ENCODE data around the gene MS4A14.

MS4A14 gene

DNA sequence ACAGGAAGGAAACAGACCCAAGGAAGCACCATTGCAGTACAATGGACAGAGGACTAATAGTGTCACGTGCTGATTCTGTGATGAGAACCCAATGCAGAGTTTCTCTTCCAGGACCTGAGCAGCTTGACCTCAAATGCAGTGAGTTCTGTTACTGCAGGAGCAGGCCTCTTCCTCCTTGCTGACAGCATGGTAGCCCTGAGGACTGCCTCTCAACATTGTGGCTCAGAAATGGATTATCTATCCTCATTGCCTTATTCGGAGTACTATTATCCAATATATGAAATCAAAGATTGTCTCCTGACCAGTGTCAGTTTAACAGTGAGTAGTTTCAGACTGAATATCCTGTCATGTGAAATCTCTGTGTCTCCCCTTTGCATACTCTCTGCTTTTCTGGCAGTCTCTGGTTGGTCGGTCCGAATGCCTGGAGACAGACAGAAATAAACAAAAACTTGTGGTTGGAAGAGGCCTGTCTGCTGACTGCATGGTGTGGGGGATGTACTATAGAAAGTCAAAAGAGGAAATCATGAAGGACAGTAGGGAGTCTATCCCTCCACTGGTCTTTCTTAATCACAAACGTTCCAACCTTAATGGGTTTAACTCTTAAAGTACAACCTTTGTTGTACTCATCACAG, 6.9 kb upstream of the MS4A14 start:
- Histone ChIP-seq H3K36me3 (ENCODE audit: control insufficient read depth in 2 of 2, insufficient read depth in 2 of 2, low read length in 2 of 2) (no peaks in the 10 kb centered on the region), H3K27me3 (ENCODE audit: control insufficient read depth in 1 of 2, insufficient read depth in 2 of 2, low read length in 2 of 2) (no peaks in the 10 kb centered on the region), H3K9ac (ENCODE audit: low read length in 2 of 2) (no peak overlapping the region), H3K4me3 (ENCODE audit: low read length in 2 of 2) (no peak overlapping the region), H3K9me3 (ENCODE audit: control insufficient read depth in 2 of 2, low read length in 2 of 2) (no peaks in the 10 kb centered on the region), H3K27ac (ENCODE audit: low read length) (no peak overlapping the region), H3K4me1 (ENCODE audit: control insufficient read depth, insufficient read depth, low read length) (no peaks in the 10 kb centered on the region)

- no peak overlapping the region for H3K9ac ChIP-seq (ENCODE audit: low read length in 2 of 2)
- no peaks in the 10 kb centered on the region for H3K27me3 ChIP-seq (ENCODE audit: control insufficient read depth in 1 of 2, insufficient read depth in 2 of 2, low read length in 2 of 2)
- no peaks in the 10 kb centered on the region for H3K9me3 ChIP-seq (ENCODE audit: control insufficient read depth in 2 of 2, low read length in 2 of 2)
- H3K4me1 ChIP-seq (ENCODE audit: control insufficient read depth, insufficient read depth, low read length): no peaks in the 10 kb centered on the region
- H3K4me3 ChIP-seq (ENCODE audit: low read length in 2 of 2): no peak overlapping the region
- no peak overlapping the region for H3K27ac ChIP-seq (ENCODE audit: low read length)
- H3K36me3 ChIP-seq (ENCODE audit: control insufficient read depth in 2 of 2, insufficient read depth in 2 of 2, low read length in 2 of 2): no peaks in the 10 kb centered on the region
Measured at GRCh38 chr11:60390419-60390818, 5.8 kb upstream of the MS4A14 start.

DNA sequence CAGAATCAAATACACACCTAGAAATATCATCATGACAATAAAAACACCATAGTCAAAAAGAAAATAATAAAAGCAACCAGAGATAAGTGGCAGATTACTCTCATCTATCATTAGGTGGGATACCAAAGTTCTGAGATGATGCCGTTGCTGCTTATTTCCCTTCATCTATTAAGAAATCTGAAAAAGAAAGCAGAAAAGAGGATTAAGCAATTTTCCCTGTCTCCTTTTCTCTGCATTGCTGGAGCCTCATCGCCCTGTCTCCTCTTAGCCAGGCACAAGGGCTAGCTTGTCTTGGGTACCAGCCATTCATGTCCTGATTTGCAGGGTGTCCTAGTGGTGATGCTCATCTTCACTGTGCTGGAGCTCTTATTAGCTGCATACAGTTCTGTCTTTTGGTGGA, 3.9 kb upstream of the MS4A14 start:
- H3K4me1 ChIP-seq (ENCODE audit: control insufficient read depth, insufficient read depth, low read length): no peaks in the 10 kb centered on the region
- H3K36me3 ChIP-seq (ENCODE audit: control insufficient read depth in 2 of 2, insufficient read depth in 2 of 2, low read length in 2 of 2): no peaks in the 10 kb centered on the region
- H3K9ac ChIP-seq (ENCODE audit: low read length in 2 of 2): no peak overlapping the region
- H3K27me3 ChIP-seq (ENCODE audit: control insufficient read depth in 1 of 2, insufficient read depth in 2 of 2, low read length in 2 of 2): no peaks in the 10 kb centered on the region
- no peaks in the 10 kb centered on the region for H3K9me3 ChIP-seq (ENCODE audit: control insufficient read depth in 2 of 2, low read length in 2 of 2)
- H3K4me3 ChIP-seq (ENCODE audit: low read length in 2 of 2): no peak overlapping the region
- no peak overlapping the region for H3K27ac ChIP-seq (ENCODE audit: low read length)

DNA sequence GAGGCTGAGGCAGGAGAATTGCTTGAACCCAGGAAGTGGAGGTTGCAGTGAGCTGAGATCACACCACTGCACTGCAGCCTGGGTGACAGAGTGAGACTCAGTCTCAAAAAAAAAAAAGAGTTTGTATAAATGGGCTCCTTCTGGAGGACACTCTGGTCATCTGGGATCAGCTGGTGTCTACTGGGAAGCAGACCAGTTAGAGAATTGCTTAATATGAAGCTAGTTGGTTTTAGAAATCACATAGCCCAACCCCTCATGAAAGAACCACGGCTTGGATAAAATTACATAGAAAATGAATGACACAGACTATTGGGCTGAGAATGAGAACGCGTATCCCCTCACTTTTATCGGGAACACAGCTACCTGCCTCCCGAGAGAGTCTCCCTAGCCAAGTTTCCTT, 3.2 kb upstream of the MS4A14 start:
- H3K27ac ChIP-seq (ENCODE audit: low read length): no peak overlapping the region
- H3K4me1 ChIP-seq (ENCODE audit: control insufficient read depth, insufficient read depth, low read length): no peaks in the 10 kb centered on the region
- no peaks in the 10 kb centered on the region for H3K36me3 ChIP-seq (ENCODE audit: control insufficient read depth in 2 of 2, insufficient read depth in 2 of 2, low read length in 2 of 2)

GRCh38 chr11:60394666-60395380, 1.4 kb upstream of the MS4A14 start:
- H3K27ac ChIP-seq (ENCODE audit: low read length): no peak overlapping the region
- no peak overlapping the region for H3K9ac ChIP-seq (ENCODE audit: low read length in 2 of 2)
- H3K9me3 ChIP-seq (ENCODE audit: control insufficient read depth in 2 of 2, low read length in 2 of 2): no peaks in the 10 kb centered on the region
- H3K4me1 ChIP-seq (ENCODE audit: control insufficient read depth, insufficient read depth, low read length): no peaks in the 10 kb centered on the region
- H3K4me3 ChIP-seq (ENCODE audit: low read length in 2 of 2): no peak overlapping the region
- no peaks in the 10 kb centered on the region for H3K27me3 ChIP-seq (ENCODE audit: control insufficient read depth in 1 of 2, insufficient read depth in 2 of 2, low read length in 2 of 2)
- no peaks in the 10 kb centered on the region for H3K36me3 ChIP-seq (ENCODE audit: control insufficient read depth in 2 of 2, insufficient read depth in 2 of 2, low read length in 2 of 2)

More for the DNA sequence above, 3.2 kb upstream of the MS4A14 start:
- H3K27me3 ChIP-seq (ENCODE audit: control insufficient read depth in 1 of 2, insufficient read depth in 2 of 2, low read length in 2 of 2): no peaks in the 10 kb centered on the region
- no peak overlapping the region for H3K9ac ChIP-seq (ENCODE audit: low read length in 2 of 2)
- H3K9me3 ChIP-seq (ENCODE audit: control insufficient read depth in 2 of 2, low read length in 2 of 2): no peaks in the 10 kb centered on the region
- H3K4me3 ChIP-seq (ENCODE audit: low read length in 2 of 2): no peak overlapping the region

GRCh38 chr11:60396799-60397198, 540 bp downstream of the MS4A14 start:
- Histone ChIP-seq H3K4me1 (ENCODE audit: control insufficient read depth, insufficient read depth, low read length) (no peaks in the 10 kb centered on the region), H3K9ac (ENCODE audit: low read length in 2 of 2) (no peak overlapping the region), H3K9me3 (ENCODE audit: control insufficient read depth in 2 of 2, low read length in 2 of 2) (no peaks in the 10 kb centered on the region), H3K4me3 (ENCODE audit: low read length in 2 of 2) (no peak overlapping the region), H3K27ac (ENCODE audit: low read length) (no peak overlapping the region), H3K27me3 (ENCODE audit: control insufficient read depth in 1 of 2, insufficient read depth in 2 of 2, low read length in 2 of 2) (no peaks in the 10 kb centered on the region), H3K36me3 (ENCODE audit: control insufficient read depth in 2 of 2, insufficient read depth in 2 of 2, low read length in 2 of 2) (no peaks in the 10 kb centered on the region)

GRCh38 chr11:60420015-60420414, 23.8 kb downstream of the MS4A14 start:
- Histone ChIP-seq H3K4me3 (ENCODE audit: low read length in 2 of 2) (no peak overlapping the region), H3K9ac (ENCODE audit: low read length in 2 of 2) (no peak overlapping the region), H3K36me3 (ENCODE audit: control insufficient read depth in 2 of 2, insufficient read depth in 2 of 2, low read length in 2 of 2) (no peaks in the 10 kb centered on the region), H3K27ac (ENCODE audit: low read length) (no peak overlapping the region), H3K27me3 (ENCODE audit: control insufficient read depth in 1 of 2, insufficient read depth in 2 of 2, low read length in 2 of 2) (no peaks in the 10 kb centered on the region), H3K4me1 (ENCODE audit: control insufficient read depth, insufficient read depth, low read length) (no peaks in the 10 kb centered on the region), H3K9me3 (ENCODE audit: control insufficient read depth in 2 of 2, low read length in 2 of 2) (no peaks in the 10 kb centered on the region)

GRCh38 chr11:60422609-60423008, 26.4 kb downstream of the MS4A14 start:
- Histone ChIP-seq H3K36me3 (ENCODE audit: control insufficient read depth in 2 of 2, insufficient read depth in 2 of 2, low read length in 2 of 2) (no peaks in the 10 kb centered on the region), H3K27me3 (ENCODE audit: control insufficient read depth in 1 of 2, insufficient read depth in 2 of 2, low read length in 2 of 2) (no peaks in the 10 kb centered on the region), H3K27ac (ENCODE audit: low read length) (no peak overlapping the region), H3K9ac (ENCODE audit: low read length in 2 of 2) (no peak overlapping the region), H3K4me1 (ENCODE audit: control insufficient read depth, insufficient read depth, low read length) (no peaks in the 10 kb centered on the region), H3K4me3 (ENCODE audit: low read length in 2 of 2) (no peak overlapping the region), H3K9me3 (ENCODE audit: control insufficient read depth in 2 of 2, low read length in 2 of 2) (no peaks in the 10 kb centered on the region)

- no peaks in the 10 kb centered on the region for H3K27me3 ChIP-seq (ENCODE audit: control insufficient read depth in 1 of 2, insufficient read depth in 2 of 2, low read length in 2 of 2)
- no peaks in the 10 kb centered on the region for H3K9me3 ChIP-seq (ENCODE audit: control insufficient read depth in 2 of 2, low read length in 2 of 2)
- H3K4me3 ChIP-seq (ENCODE audit: low read length in 2 of 2): no peak overlapping the region
- H3K36me3 ChIP-seq (ENCODE audit: control insufficient read depth in 2 of 2, insufficient read depth in 2 of 2, low read length in 2 of 2): no peaks in the 10 kb centered on the region
- H3K27ac ChIP-seq (ENCODE audit: low read length): no peak overlapping the region
- H3K9ac ChIP-seq (ENCODE audit: low read length in 2 of 2): no peak overlapping the region
- no peaks in the 10 kb centered on the region for H3K4me1 ChIP-seq (ENCODE audit: control insufficient read depth, insufficient read depth, low read length)
Measured at GRCh38 chr11:60428517-60428916, 32.3 kb downstream of the MS4A14 start.

- Histone ChIP-seq H3K27me3 (ENCODE audit: control insufficient read depth in 1 of 2, insufficient read depth in 2 of 2, low read length in 2 of 2) (no peaks in the 10 kb centered on the region), H3K4me1 (ENCODE audit: control insufficient read depth, insufficient read depth, low read length) (no peaks in the 10 kb centered on the region), H3K27ac (ENCODE audit: low read length) (no peak within 1 kb of the TSS), H3K36me3 (ENCODE audit: control insufficient read depth in 2 of 2, insufficient read depth in 2 of 2, low read length in 2 of 2) (no peaks in the 10 kb centered on the region), H3K9ac (ENCODE audit: low read length in 2 of 2) (no peak within 1 kb of the TSS), H3K9me3 (ENCODE audit: control insufficient read depth in 2 of 2, low read length in 2 of 2) (no peaks in the 10 kb centered on the region), H3K4me3 (ENCODE audit: low read length in 2 of 2) (no peak within 1 kb of the TSS)
Measured at GRCh38 chr11:60429272-60429671, 33.0 kb downstream of the MS4A14 start, which contains the start of gene MS4A5. Gene MS4A5 (plus strand): TSS chr11:60429572. CDS start chr11:60429675, 103 bp downstream.

GRCh38 chr11:60431251-60431650, 35.0 kb downstream of the MS4A14 start:
- Histone ChIP-seq H3K4me1 (ENCODE audit: control insufficient read depth, insufficient read depth, low read length) (no peaks in the 10 kb centered on the region), H3K9me3 (ENCODE audit: control insufficient read depth in 2 of 2, low read length in 2 of 2) (no peaks in the 10 kb centered on the region), H3K4me3 (ENCODE audit: low read length in 2 of 2) (no peak overlapping the region), H3K27ac (ENCODE audit: low read length) (no peak overlapping the region), H3K9ac (ENCODE audit: low read length in 2 of 2) (no peak overlapping the region), H3K27me3 (ENCODE audit: control insufficient read depth in 1 of 2, insufficient read depth in 2 of 2, low read length in 2 of 2) (no peaks in the 10 kb centered on the region), H3K36me3 (ENCODE audit: control insufficient read depth in 2 of 2, insufficient read depth in 2 of 2, low read length in 2 of 2) (no peaks in the 10 kb centered on the region)

All from stomach smooth muscle (tissue), 2 donors.